Gastrocnemius medialis (tissue), 4 donors: ENCODE data around the gene CHMP6.

Experiments
- POLR2A ChIP-seq, 2 donors: fragments of 450-650 bp; IDR thresholded peaks; one replicate each; pipeline ENCODE4 v1.6.1; 2017; ENCODE audit warnings: antibody characterized with exemption in 2 of 2, mild to moderate bottlenecking in 2 of 2, moderate library complexity in 2 of 2
- TF ChIP-seq, protein P1 (sequence below), 5 experiments: fragments of 450-650 bp in 3 of 5; fragments of 200-600 bp in 2 of 5; sonication (generic) in 2 of 5; IDR thresholded peaks in 4 of 5; conservative IDR thresholded peaks in 1 of 5; 1 replicate in 4 of 5; 2 replicates in 1 of 5; pipeline ENCODE4 v1.5.1; 2016 to 2019; ENCODE audit warnings: antibody characterized with exemption in 5 of 5, mild to moderate bottlenecking in 3 of 5, moderate library complexity in 3 of 5

DNA sequence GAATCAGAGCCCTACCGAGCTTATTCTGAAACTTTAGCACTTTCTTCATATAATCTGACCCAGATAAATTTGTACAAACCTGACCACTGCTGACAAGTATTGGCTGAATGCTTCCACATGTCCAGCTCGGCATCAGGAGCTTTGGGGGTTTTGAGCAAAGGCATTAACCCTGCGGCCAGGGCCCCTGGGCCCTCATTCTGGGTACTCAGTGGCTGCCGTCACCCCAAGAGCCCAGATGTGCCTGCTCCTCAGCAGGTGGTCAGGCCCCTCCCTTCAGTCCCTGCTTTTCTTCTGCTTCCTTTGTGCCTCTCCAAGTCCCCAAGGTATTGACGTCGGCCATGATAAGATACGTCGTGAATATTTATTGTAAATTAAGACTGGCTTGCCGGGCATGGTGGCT lies 47.3 kb upstream of the CHMP6 start:
- no peak for TF ChIP-seq POLR2A (IDR thresholded peaks at IDR 0.05)
- TF ChIP-seq, protein P1, sequence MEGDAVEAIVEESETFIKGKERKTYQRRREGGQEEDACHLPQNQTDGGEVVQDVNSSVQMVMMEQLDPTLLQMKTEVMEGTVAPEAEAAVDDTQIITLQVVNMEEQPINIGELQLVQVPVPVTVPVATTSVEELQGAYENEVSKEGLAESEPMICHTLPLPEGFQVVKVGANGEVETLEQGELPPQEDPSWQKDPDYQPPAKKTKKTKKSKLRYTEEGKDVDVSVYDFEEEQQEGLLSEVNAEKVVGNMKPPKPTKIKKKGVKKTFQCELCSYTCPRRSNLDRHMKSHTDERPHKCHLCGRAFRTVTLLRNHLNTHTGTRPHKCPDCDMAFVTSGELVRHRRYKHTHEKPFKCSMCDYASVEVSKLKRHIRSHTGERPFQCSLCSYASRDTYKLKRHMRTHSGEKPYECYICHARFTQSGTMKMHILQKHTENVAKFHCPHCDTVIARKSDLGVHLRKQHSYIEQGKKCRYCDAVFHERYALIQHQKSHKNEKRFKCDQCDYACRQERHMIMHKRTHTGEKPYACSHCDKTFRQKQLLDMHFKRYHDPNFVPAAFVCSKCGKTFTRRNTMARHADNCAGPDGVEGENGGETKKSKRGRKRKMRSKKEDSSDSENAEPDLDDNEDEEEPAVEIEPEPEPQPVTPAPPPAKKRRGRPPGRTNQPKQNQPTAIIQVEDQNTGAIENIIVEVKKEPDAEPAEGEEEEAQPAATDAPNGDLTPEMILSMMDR (IDR thresholded peaks at IDR 0.05 in 4 of 5, conservative IDR thresholded peaks at IDR 0.05 in 1 of 5), result no peak
